ENCODE data around the gene ANKRD34C.

ANKRD34C gene

DNA sequence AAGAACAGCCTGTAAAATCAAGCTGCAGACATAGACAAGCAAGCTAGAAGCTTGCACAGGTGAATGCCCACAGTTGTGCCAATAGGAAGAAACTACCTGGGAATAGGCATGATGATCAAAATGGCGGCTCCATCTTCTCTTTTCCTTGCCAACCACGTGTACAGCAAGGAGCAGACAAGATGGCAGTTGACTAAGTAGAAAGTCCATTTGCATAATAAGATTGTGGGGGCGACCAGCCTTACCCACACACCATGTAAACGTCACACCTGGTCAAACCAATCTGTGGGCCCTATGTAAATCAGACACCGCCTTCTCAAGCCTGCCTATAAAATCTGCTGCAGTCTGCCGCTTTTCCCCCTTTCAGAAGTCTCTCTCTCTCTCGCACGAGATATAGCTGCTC is 25.1 kb upstream of the ANKRD34C start:
- Histone ChIP-seq H2AFZ (ENCODE audit: low read length) (no peak overlapping the region), H3K27ac (ENCODE audit: low read depth, low read length, poor library complexity, severe bottlenecking) (no peak overlapping the region), H4K20me1 (ENCODE audit: insufficient read depth, low read length) (no peaks in the 10 kb centered on the region), H3K9me2 (ENCODE audit: low read depth, low read length) (no peaks in the 10 kb centered on the region), H3K79me2 (ENCODE audit: insufficient read depth, low read length) (no peaks in the 10 kb centered on the region), H3K9ac (ENCODE audit: low read length) (no peak overlapping the region), H3K36me3 (ENCODE audit: insufficient read depth, low read length) (no peaks in the 10 kb centered on the region), H3K4me2 (ENCODE audit: low read length) (no peak overlapping the region), H3F3A (ENCODE audit: insufficient read depth, low read length) (no peaks in the 10 kb centered on the region), H3K27me3 (ENCODE audit: insufficient read depth, low read length) (no peaks in the 10 kb centered on the region), H3K4me1 (ENCODE audit: insufficient read depth, low read length, severe bottlenecking) (no peaks in the 10 kb centered on the region), H3K4me3 (ENCODE audit: low read depth, low read length, poor library complexity, severe bottlenecking) (no peak overlapping the region), H3K9me3 (ENCODE audit: low read length) (0 out of 2 replicates have a peak, but pooled peaks cover 2% of the 10 kb centered on the region)
- TF ChIP-seq CTCF (IDR thresholded peaks at IDR 0.05; ENCODE audit: low read length) = no peak

- H3F3A ChIP-seq (ENCODE audit: insufficient read depth, low read length) = no peaks in the 10 kb centered on the region
- H3K27me3 ChIP-seq (ENCODE audit: insufficient read depth, low read length) = no peaks in the 10 kb centered on the region
- no peaks in the 10 kb centered on the region for H4K20me1 ChIP-seq (ENCODE audit: insufficient read depth, low read length)
- H3K36me3 ChIP-seq (ENCODE audit: insufficient read depth, low read length) = no peaks in the 10 kb centered on the region
- H3K4me3 ChIP-seq (ENCODE audit: low read depth, low read length, poor library complexity, severe bottlenecking) = no peak overlapping the region
- no peak overlapping the region for H3K27ac ChIP-seq (ENCODE audit: low read depth, low read length, poor library complexity, severe bottlenecking)
- no peak overlapping the region for H3K9ac ChIP-seq (ENCODE audit: low read length)
- H3K4me1 ChIP-seq (ENCODE audit: insufficient read depth, low read length, severe bottlenecking) = no peaks in the 10 kb centered on the region
- H3K9me2 ChIP-seq (ENCODE audit: low read depth, low read length) = no peaks in the 10 kb centered on the region
- no peaks in the 10 kb centered on the region for H3K9me3 ChIP-seq (ENCODE audit: low read length)
- TF ChIP-seq CTCF (IDR thresholded peaks at IDR 0.05; ENCODE audit: low read length) (no peak), EZH2 (IDR thresholded peaks at IDR 0.05; ENCODE audit: borderline replicate concordance, low read length) (no peak)
- H2AFZ ChIP-seq (ENCODE audit: low read length) = no peak overlapping the region
- no peaks in the 10 kb centered on the region for H3K79me2 ChIP-seq (ENCODE audit: insufficient read depth, low read length)
- no peak overlapping the region for H3K4me2 ChIP-seq (ENCODE audit: low read length)
Observed at GRCh38 chr15:79261836-79262235, 20.7 kb upstream of the ANKRD34C start.

DNA sequence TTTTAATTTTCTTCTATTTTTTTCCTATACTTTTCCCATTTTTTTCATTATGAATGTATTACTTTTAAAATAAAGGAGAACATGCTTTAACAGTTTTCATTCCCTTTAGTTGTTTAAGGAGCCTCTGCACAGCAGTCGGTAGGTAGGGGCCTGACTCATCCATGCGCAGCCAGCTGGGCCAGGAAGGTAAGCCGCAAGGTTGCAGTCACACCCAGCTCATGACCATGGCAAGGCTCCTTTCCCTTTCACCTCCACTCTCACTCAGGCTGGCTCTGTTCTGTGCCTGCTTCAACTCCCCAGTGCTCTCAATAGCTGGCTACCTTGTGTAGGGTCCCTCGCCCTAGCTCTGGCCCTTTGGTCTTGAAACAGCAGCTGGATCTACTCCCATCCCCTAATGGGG is 17.4 kb upstream of the ANKRD34C start:
- Histone ChIP-seq H3K9me3 (ENCODE audit: low read length) (no peaks in the 10 kb centered on the region), H2AFZ (ENCODE audit: low read length) (no peak overlapping the region), H3F3A (ENCODE audit: insufficient read depth, low read length) (no peaks in the 10 kb centered on the region), H3K36me3 (ENCODE audit: insufficient read depth, low read length) (no peaks in the 10 kb centered on the region), H3K27ac (ENCODE audit: low read depth, low read length, poor library complexity, severe bottlenecking) (no peak overlapping the region), H3K79me2 (ENCODE audit: insufficient read depth, low read length) (no peaks in the 10 kb centered on the region), H3K4me2 (ENCODE audit: low read length) (no peak overlapping the region), H3K27me3 (ENCODE audit: insufficient read depth, low read length) (no peaks in the 10 kb centered on the region), H3K4me3 (ENCODE audit: low read depth, low read length, poor library complexity, severe bottlenecking) (no peak overlapping the region), H3K9ac (ENCODE audit: low read length) (no peak overlapping the region), H4K20me1 (ENCODE audit: insufficient read depth, low read length) (no peaks in the 10 kb centered on the region), H3K9me2 (ENCODE audit: low read depth, low read length) (no peaks in the 10 kb centered on the region), H3K4me1 (ENCODE audit: insufficient read depth, low read length, severe bottlenecking) (no peaks in the 10 kb centered on the region)
- TF ChIP-seq EZH2 (IDR thresholded peaks at IDR 0.05; ENCODE audit: borderline replicate concordance, low read length) (no peak), CTCF (IDR thresholded peaks at IDR 0.05; ENCODE audit: low read length) (no peak)

All from OCI-LY1 (cell line).